Smooth muscle cell (in vitro differentiated cells): Measurements from ENCODE around the gene ZMIZ1. TPM values are rescaled to one million over a fixed set of nuclear protein-coding genes. Genes with fewer than 3 reads are reported as not detected.

Experiments
- DNase-seq: peaks from one replicate; lab custom pipeline; 2025; ENCODE audit not compliant: unreplicated experiment; lab: John Stamatoyannopoulos, UW
- H2AFZ ChIP-seq: fragments of 200-600 bp; sonication (generic); 2 replicates; pipeline ENCODE4 v1.6.0; 2016; ENCODE audit warnings: antibody characterized with exemption, low read depth, mild to moderate bottlenecking
- H3F3A ChIP-seq: fragments of 200-600 bp; sonication (generic); 2 replicates; pipeline ENCODE4 v1.6.0; 2017; ENCODE audit warnings: antibody characterized with exemption, low read depth
- H3K27ac ChIP-seq: fragments of 200-600 bp; sonication (generic); 2 replicates; pipeline ENCODE4 v1.5.1; 2016; ENCODE audit warnings: low read depth, mild to moderate bottlenecking
- H3K27me3 ChIP-seq: fragments of 200-600 bp; sonication (generic); 2 replicates; pipeline ENCODE4 v1.6.1; 2016; ENCODE audit warnings: low read depth, mild to moderate bottlenecking
- H3K36me3 ChIP-seq: fragments of 200-600 bp; sonication (generic); 2 replicates; pipeline ENCODE4 v1.5.1; 2016; ENCODE audit warnings: low read depth
- H3K4me1 ChIP-seq: fragments of 200-600 bp; sonication (generic); 2 replicates; pipeline ENCODE4 v1.5.1; 2016; ENCODE audit warnings: low read depth
- H3K4me2 ChIP-seq: fragments of 200-600 bp; sonication (generic); 2 replicates; pipeline ENCODE4 v1.6.0; 2016; ENCODE audit warnings: mild to moderate bottlenecking
- H3K4me3 ChIP-seq: fragments of 200-600 bp; sonication (generic); 2 replicates; pipeline ENCODE4 v1.5.1; 2016; ENCODE audit warnings: mild to moderate bottlenecking
- H3K79me2 ChIP-seq: fragments of 200-600 bp; sonication (generic); 2 replicates; pipeline ENCODE4 v1.6.0; 2016; ENCODE audit warnings: low read depth, mild to moderate bottlenecking
- H3K9ac ChIP-seq: fragments of 200-600 bp; sonication (generic); 2 replicates; pipeline ENCODE4 v1.6.0; 2016; ENCODE audit warnings: low read depth
- H3K9me3 ChIP-seq: fragments of 200-600 bp; sonication (generic); replicated peaks from 2 replicates; pipeline ENCODE4 v1.5.1; 2016; ENCODE audit warnings: low read depth
- H4K20me1 ChIP-seq: fragments of 200-600 bp; sonication (generic); 2 replicates; pipeline ENCODE4 v1.6.0; 2016; ENCODE audit warnings: low read depth
- CTCF ChIP-seq: fragments of 200-600 bp; sonication (generic); IDR thresholded peaks from 2 replicates; pipeline ENCODE4 v1.5.1; 2017; ENCODE audit warnings: borderline replicate concordance, mild to moderate bottlenecking, antibody characterized with exemption; ENCODE audit not compliant: insufficient read depth, poor library complexity, severe bottlenecking
- WGBS: methylation state at CpG from one replicate; pipeline ENCODE4 v1.1.7; 2016; ENCODE audit warnings: low lambda C conversion rate; 5-methylcytosine and 5-hydroxymethylcytosine counted together
- polyA plus RNA-seq: library from polyadenylated mRNA; unstranded; fragments of >200 nt; fragmentation: Nextera tagmentation; extraction: Ambion mirVana; gene quantifications from 2 replicates; pipeline ENCODE4 v1.2.1, GENCODE V29; 2016
- total RNA-seq: library from RNA; depleted of rRNA; stranded (reverse); fragments of >200 nt; gene quantifications from 2 replicates; pipeline ENCODE4 v1.2.3, GENCODE V29; 2014

Gene ZMIZ1
- total and polyA plus RNA-seq, 2 experiments from 2014 or later = 24.2 to 31.3 TPM

GRCh38 chr10:79360499-79361342, 292.0 kb downstream of the ZMIZ1 start:
- Histone ChIP-seq H3K4me3 (no peak overlapping the region), H3K4me1 (no peaks in the 10 kb centered on the region), H3K79me2 (no peaks in the 10 kb centered on the region), H3K9ac (no peak overlapping the region), H4K20me1 (no peaks in the 10 kb centered on the region), H3K27me3 (no peaks in the 10 kb centered on the region), H2AFZ (no peak overlapping the region), H3K27ac (no peak overlapping the region), H3K4me2 (no peak overlapping the region), H3K36me3 (no peaks in the 10 kb centered on the region), H3K9me3 (no peaks in the 10 kb centered on the region), H3F3A (no peaks in the 10 kb centered on the region)
- WGBS = 90% methylated on average over 5 of the region's 5 CpGs
- no peak for TF ChIP-seq CTCF
- no peak for DNase-seq

- no peaks in the 10 kb centered on the region for H3K79me2 ChIP-seq
- no peaks in the 10 kb centered on the region for H3K36me3 ChIP-seq
- H3K4me3 ChIP-seq = no peak overlapping the region
- no peaks in the 10 kb centered on the region for H4K20me1 ChIP-seq
- no peak overlapping the region for H3K4me2 ChIP-seq
- TF ChIP-seq CTCF = no peak
- DNase-seq = no peak
- 89% methylated on average over 4 of the region's 4 CpGs for WGBS
- no peak overlapping the region for H3K9ac ChIP-seq
- H3K27ac ChIP-seq = no peak overlapping the region
- H3F3A ChIP-seq = no peaks in the 10 kb centered on the region
- no peaks in the 10 kb centered on the region for H3K4me1 ChIP-seq
- no peaks in the 10 kb centered on the region for H3K9me3 ChIP-seq
- H3K27me3 ChIP-seq = peaks cover 5% of the 10 kb centered on the region
- H2AFZ ChIP-seq = no peak overlapping the region
These were observed 293.1 kb downstream of the ZMIZ1 start for GRCh38 chr10:79361726-79362397.
